GM19025 (cell line): Measurements from ENCODE around the gene HELB.

Experiments
- ATAC-seq: cut with Tn5 transposase; IDR thresholded peaks from one replicate; pipeline ENCODE4 v1.9.1; 2021; ENCODE audit warnings: mild to moderate bottlenecking, low read depth, moderate library complexity; ENCODE audit not compliant: unreplicated experiment

HELB gene

DNA sequence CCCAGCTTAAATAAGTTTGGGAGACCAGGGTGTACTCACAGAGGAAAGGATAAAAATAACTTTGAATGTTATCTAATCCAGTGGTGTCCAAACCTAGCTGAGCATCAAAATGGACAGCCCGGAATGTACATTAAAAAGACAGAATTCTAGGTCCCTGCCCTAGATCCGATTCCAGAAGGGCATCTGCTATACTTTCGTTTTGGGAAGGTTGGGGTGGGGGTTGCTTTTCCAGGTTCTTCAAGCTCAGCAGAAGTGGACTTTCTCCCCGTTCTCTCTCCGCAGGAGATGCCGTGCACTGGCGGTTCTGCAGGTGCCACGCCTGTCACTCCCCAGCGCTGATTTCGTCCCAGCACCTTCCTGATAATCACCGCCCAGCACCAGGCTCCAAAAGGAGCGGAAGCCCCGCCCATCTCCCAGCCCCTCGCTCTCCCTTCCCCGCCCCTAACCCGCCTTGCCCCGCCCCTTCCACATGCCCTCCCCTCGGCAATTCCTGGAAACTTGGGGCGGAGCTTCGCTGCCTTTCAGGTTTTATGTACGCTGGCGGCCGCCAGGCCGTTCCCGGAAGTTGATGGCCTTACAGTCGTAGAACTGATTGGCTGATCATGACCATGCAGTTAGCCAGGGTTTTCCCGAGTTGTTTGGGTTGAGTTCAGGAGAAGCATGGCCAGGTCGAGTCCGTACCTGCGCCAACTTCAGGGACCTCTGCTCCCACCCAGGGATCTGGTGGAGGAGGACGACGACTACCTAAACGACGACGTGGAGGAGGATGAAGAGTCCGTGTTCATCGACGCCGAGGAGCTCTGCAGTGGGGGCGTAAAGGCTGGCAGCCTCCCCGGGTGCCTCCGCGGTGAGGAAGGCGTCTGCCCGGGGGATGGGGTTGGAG lies at the start of gene HELB:
HELB (plus strand) TSS at position 550 of the 883 bp plus-strand sequence; CDS start at position 661, 111 bp downstream.
- peak; percentile 81 for ATAC-seq

DNA sequence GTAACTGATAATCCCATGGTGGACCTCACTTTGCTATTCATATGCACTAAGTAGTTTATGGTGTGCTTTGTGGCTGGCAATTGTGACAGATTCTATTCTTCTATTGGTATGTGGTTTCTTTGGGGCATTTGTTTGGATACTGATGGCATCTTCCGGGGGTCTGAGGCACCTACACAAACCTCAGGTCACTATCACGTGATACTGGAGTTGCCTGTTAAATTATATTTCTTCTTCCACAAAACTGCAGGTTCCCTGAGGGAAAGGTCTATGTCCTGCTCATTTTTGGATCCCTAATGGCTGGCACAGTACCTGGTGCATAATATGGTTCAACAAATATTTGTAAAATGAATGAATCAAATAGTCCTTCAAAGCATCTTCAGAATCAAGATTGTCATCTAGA lies 49.5 kb upstream of the HELB start:
- no peak for ATAC-seq

- ATAC-seq: no peak
Measured at GRCh38 chr12:66255737-66256136, 46.6 kb upstream of the HELB start.

DNA sequence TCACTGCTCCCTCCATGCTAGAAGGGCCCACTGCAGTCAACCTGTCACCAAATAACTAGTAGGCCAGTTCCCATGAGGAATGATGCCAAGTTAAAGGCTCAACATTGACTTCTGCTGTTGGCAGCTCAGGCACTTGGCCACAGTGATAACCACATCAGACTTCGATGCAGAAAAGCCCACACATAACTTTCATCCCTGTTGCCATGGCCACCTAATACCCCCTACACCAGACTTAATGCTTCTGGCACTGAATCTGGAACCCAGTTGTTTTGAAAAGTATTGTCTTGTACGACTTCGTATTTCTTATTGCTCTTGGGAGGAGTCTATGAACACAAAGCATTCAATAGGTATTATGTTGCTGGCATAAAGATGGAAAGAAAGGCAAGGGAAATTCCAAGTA lies 44.3 kb upstream of the HELB start:
- no peak for ATAC-seq

GRCh38 chr12:66262737-66263136 lies 39.6 kb upstream of the HELB start:
- no peak for ATAC-seq

DNA sequence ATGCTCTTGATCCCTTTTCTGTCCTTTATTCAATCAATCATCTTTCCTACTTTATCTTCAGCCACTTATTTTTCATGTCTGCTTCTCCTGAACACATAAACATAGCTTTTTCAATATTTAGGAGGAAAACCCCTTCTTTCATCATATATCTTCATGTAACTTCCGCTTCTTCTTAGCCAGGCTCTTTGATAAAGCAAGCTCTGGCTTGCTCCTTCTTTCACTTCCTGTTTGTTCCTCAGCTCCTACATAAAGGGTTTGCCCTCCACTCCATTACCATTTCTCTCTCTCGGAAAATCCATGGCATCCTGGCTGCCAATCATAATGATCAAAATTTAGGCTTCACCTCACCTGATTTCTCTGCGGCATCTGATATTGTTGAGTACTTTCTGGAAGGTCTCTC lies 33.7 kb upstream of the HELB start:
- no peak for ATAC-seq

DNA sequence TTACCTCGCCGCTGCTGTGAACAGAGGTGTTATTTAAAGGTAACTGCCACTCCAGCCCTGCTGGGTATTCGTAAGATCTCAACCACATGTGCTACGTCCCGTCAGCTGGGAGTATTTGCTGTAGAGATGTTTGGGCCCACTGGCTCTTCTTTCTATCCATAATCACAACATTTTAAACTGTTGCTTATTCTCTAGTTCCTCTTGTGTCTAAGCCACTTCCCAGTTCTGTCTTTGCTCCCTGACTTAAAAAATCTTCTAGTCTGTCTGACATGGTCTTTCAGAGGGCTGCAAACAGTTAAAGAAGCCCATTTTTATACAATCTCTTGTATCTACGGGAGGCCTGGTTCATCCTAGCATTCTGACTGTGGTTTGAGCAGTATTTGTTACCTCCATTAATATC lies 33.2 kb upstream of the HELB start:
- no peak for ATAC-seq

DNA sequence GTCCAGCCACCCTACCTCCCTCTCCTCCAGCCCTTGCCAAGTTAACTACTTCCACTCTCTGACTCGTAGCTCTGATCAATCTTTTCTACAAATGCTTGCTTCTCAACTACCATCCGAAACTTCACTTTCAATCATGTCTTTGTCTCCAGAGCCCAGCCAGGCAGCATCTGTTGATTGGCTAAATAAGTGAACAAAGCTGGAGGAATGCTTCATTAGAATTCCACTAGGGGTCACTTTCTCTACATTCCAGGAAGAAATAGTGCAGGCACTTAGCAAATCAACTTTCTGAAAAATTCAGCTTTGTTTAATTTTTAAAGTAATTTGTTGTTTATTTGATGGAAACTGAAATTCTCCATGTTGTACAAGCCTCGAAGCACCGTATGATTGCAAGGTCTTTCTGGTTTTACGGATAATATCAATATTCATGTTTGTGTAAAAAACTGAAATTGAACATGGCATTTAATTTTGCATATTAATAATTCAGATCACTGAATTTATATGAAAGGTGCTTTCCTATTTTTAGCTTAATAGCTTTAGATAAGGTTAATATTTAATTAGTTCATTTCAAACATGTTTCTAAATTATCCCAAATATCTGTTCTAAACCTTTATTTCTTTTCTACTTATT lies 32.4 kb upstream of the HELB start:
- peak; percentile 52 for ATAC-seq

GRCh38 chr12:66270613-66271012 lies 31.7 kb upstream of the HELB start:
- ATAC-seq: no peak

DNA sequence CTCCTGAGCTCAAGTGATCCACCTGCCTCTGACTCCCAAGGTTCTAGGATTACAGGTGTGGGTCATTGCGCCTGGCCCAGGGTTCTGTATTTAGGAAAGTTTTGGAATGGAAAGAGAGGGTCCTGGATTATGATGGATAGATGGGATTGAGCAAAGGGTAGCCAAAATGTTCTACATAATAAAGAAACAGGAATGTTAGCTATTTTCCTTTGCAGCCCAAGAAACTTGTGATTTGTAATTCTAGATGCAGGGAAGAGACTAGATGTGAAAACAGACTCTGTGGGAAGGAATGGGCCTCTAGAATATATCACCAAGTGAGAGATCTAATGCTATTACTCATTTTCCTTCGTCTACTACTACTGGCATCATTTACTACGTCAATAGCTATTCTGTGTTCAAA lies 29.6 kb upstream of the HELB start:
- ATAC-seq: no peak

DNA sequence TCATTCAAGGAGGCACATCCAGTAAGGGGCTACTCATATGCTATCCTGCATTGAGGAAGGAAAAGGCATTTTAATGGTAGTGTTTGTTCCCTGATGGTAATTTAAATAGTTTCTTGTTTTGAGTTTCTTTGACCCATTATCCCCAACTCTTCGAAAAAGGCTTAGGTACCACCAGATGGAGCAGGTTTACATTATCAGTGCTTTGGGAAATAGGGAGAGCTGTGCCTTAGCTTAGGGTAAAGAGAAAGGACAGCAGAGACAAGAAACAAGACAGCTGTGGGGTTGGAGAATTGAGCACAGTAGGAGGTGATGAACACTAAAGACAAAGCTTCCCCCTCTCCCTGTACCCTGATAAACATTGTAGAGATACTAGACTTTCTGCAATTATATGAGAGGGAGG lies 29.1 kb upstream of the HELB start:
- ATAC-seq: no peak

DNA sequence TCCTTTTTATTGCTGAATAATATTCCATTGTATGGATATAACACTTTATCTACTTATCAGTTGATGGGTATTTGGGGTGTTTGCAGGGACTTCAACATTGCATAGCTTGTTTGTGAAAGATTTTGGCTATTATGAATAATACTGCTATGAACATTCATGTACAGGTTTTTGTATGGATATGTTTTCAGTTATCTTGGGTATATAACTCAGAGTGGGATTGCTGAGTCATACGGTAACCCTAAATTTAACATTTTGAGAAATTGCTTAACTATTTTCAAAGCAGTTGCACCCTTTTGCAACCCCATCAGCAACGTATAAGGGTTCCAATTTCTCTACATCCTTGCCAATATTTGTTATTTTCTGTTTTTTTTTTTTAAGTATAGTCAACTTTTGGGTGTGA lies 27.3 kb upstream of the HELB start:
- no peak for ATAC-seq

- no peak for ATAC-seq
Measured at GRCh38 chr12:66279123-66279712, 23.1 kb upstream of the HELB start.

DNA sequence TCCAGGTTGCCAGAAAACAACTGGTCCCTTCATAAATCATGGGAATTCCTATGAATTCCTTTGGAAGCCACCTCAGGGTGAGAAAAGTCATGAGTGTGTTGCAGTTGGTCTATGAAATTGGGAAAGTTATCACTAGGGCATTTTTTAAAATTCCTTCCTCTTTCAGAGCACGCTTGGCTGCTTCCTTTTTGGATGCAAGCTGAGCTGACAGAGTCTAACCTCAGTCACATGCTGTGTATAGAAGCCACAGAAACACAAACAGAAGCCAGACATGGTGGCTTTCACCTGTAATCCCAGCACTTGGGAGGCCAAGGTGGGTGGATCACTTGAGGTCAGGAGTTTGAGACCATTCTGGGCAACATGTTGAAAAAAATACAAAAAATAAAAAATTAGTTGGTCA lies 21.7 kb upstream of the HELB start:
- no peak for ATAC-seq

- ATAC-seq: no peak
Measured at GRCh38 chr12:66282244-66282643, 20.0 kb upstream of the HELB start.

- ATAC-seq: no peak
Measured at GRCh38 chr12:66287275-66287674, 15.0 kb upstream of the HELB start.

- no peak for ATAC-seq
Measured at GRCh38 chr12:66288121-66288520, 14.2 kb upstream of the HELB start.

GRCh38 chr12:66289485-66289884 lies 12.8 kb upstream of the HELB start:
- ATAC-seq: no peak

- no peak for ATAC-seq
Measured at GRCh38 chr12:66290716-66291200, 11.5 kb upstream of the HELB start.

- no peak for ATAC-seq
Measured at GRCh38 chr12:66296176-66296683, 6.1 kb upstream of the HELB start.

DNA sequence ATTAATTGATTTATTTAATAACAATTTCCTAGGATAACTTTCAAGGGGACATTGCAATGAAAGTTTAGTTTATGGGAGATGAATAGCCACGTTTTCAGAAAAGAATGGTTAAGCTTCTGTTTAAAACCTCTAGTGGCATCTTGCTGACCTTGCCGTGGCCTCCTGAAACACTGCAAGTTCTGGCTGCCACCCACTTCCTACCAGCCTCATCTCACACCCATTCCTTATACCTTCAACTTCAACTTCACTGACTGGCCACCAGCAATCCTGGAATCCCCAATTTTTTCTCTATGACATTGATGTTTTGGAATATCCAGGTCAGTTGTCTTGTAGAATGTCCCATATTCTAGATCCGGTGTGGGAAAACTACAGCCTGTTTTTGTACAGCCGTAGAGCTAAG lies 5.2 kb upstream of the HELB start:
- no peak for ATAC-seq
